GM10847 (cell line): Measurements from ENCODE around the gene KPNA4.

ENCODE experiments used
- POLR2A ChIP-seq: IDR thresholded peaks from 2 replicates; pipeline ENCODE4 v1.6.1; 2011; ENCODE audit not compliant: insufficient read length; ENCODE audit errors: extremely low read depth

The KPNA4 gene

GRCh38 chr3:160577556-160578195 lies 12.3 kb upstream of the KPNA4 start:
- TF ChIP-seq POLR2A = no peak

GRCh38 chr3:160577093-160577492 lies 11.7 kb upstream of the KPNA4 start:
- TF ChIP-seq POLR2A = no peak

- TF ChIP-seq POLR2A = no peak
Measured at GRCh38 chr3:160576621-160577020, 11.2 kb upstream of the KPNA4 start.

- TF ChIP-seq POLR2A = no peak
Measured at GRCh38 chr3:160575589-160575988, 10.2 kb upstream of the KPNA4 start.

GRCh38 chr3:160574636-160575035 lies 9.3 kb upstream of the KPNA4 start:
- TF ChIP-seq POLR2A = no peak

- no peak for TF ChIP-seq POLR2A
Measured at GRCh38 chr3:160569894-160570652, 4.7 kb upstream of the KPNA4 start.

- no peak for TF ChIP-seq POLR2A
Measured at GRCh38 chr3:160568989-160569388, 3.6 kb upstream of the KPNA4 start.

GRCh38 chr3:160567774-160568173 lies 2.4 kb upstream of the KPNA4 start:
- no peak for TF ChIP-seq POLR2A

GRCh38 chr3:160566499-160566898 lies 1.1 kb upstream of the KPNA4 start:
- no peak for TF ChIP-seq POLR2A

- TF ChIP-seq POLR2A = no peak
Measured at GRCh38 chr3:160564949-160565441, 376 bp downstream of the KPNA4 start.

GRCh38 chr3:160564258-160564911 lies 986 bp downstream of the KPNA4 start:
- TF ChIP-seq POLR2A = no peak

GRCh38 chr3:160562952-160563351 lies 2.4 kb downstream of the KPNA4 start:
- no peak for TF ChIP-seq POLR2A

GRCh38 chr3:160557571-160557970 lies 7.8 kb downstream of the KPNA4 start:
- TF ChIP-seq POLR2A = no peak

GRCh38 chr3:160556141-160556540 lies 9.2 kb downstream of the KPNA4 start:
- no peak for TF ChIP-seq POLR2A

GRCh38 chr3:160554980-160555379 lies 10.4 kb downstream of the KPNA4 start:
- TF ChIP-seq POLR2A = no peak

- TF ChIP-seq POLR2A = no peak
Measured at GRCh38 chr3:160553827-160554226, 11.5 kb downstream of the KPNA4 start.
